OCI-LY7 (cell line): ENCODE data around the gene PPCDC.

ENCODE experiments used
- CTCF ChIP-seq: fragments of 200-600 bp; sonication (generic); conservative IDR thresholded peaks from 2 replicates; pipeline ENCODE4 v1.5.1; 2014; ENCODE audit warnings: mild to moderate bottlenecking, antibody characterized with exemption, low read length, moderate library complexity, mixed read lengths
- EZH2phosphoT487 ChIP-seq: fragments of 200-600 bp; sonication (generic); IDR thresholded peaks from 2 replicates; pipeline ENCODE4 v1.6.1; 2018; ENCODE audit warnings: low read depth, borderline replicate concordance, mild to moderate bottlenecking, mixed run types, antibody characterized with exemption, low read length, moderate library complexity, mixed read lengths

GRCh38 chr15:74978077-74978476 is 45.3 kb upstream of the PPCDC start:
- TF ChIP-seq CTCF (no peak), EZH2phosphoT487 (no peak)
